SIG-M5 (cell line): ENCODE results near the gene PRAC2.
"Not testable (repeated sequence)": the region's sequence is repeated elsewhere in the genome, so short reads cannot be mapped to it uniquely, and the experiment has no call there.

Experiments used
- DNase-seq: peaks from one replicate; lab custom pipeline; 2025; lab: John Stamatoyannopoulos, UW

PRAC2 gene

GRCh38 chr17:48722915-48723422 is at the start of gene PRAC2:
Gene PRAC2 (plus strand): TSS chr17:48723185. CDS start chr17:48724411, 1,226 bp downstream.
- DNase-seq = no peak

GRCh38 chr17:48676963-48677558 is 45.9 kb upstream of the PRAC2 start:
- no peak for DNase-seq

- DNase-seq = no peak
Observed at GRCh38 chr17:48678141-48678971, 44.6 kb upstream of the PRAC2 start.

- no peak for DNase-seq
Observed at GRCh38 chr17:48679385-48680096, 43.4 kb upstream of the PRAC2 start.

- DNase-seq = no peak
Observed at GRCh38 chr17:48681609-48682008, 41.4 kb upstream of the PRAC2 start.

- no peak for DNase-seq
Observed at GRCh38 chr17:48690655-48691054, 32.3 kb upstream of the PRAC2 start.

GRCh38 chr17:48692049-48692448 is 30.9 kb upstream of the PRAC2 start:
- no peak for DNase-seq

GRCh38 chr17:48693178-48693577 is 29.8 kb upstream of the PRAC2 start:
- DNase-seq = no peak

GRCh38 chr17:48701864-48702532 is 21.0 kb upstream of the PRAC2 start:
- no peak for DNase-seq

GRCh38 chr17:48704361-48705248 is 18.4 kb upstream of the PRAC2 start:
- DNase-seq = no peak

GRCh38 chr17:48711128-48711527 is 11.9 kb upstream of the PRAC2 start:
- DNase-seq = no peak

- DNase-seq = no peak
Observed at GRCh38 chr17:48715496-48716399, 7.2 kb upstream of the PRAC2 start.

GRCh38 chr17:48716549-48716948 is 6.4 kb upstream of the PRAC2 start:
- DNase-seq = not testable (repeated sequence)

- no peak for DNase-seq
Observed at GRCh38 chr17:48717367-48718226, 5.4 kb upstream of the PRAC2 start.

- no peak for DNase-seq
Observed at GRCh38 chr17:48718227-48718760, 4.7 kb upstream of the PRAC2 start.

- DNase-seq = no peak
Observed at GRCh38 chr17:48718761-48719641, 4.0 kb upstream of the PRAC2 start.

- DNase-seq = no peak
Observed at GRCh38 chr17:48719642-48720265, 3.2 kb upstream of the PRAC2 start.
